HuH-7 (cell line): ENCODE measurements around the gene MCOLN3.
"Not testable (repeated sequence)": the region's sequence is repeated elsewhere in the genome, so short reads cannot be mapped to it uniquely, and the experiment has no call there.

Experiments
- DNase-seq: peaks from one replicate; pipeline ENCODE4 v3.0.0; 2011; ENCODE audit warnings: low spot score

The MCOLN3 gene

DNA sequence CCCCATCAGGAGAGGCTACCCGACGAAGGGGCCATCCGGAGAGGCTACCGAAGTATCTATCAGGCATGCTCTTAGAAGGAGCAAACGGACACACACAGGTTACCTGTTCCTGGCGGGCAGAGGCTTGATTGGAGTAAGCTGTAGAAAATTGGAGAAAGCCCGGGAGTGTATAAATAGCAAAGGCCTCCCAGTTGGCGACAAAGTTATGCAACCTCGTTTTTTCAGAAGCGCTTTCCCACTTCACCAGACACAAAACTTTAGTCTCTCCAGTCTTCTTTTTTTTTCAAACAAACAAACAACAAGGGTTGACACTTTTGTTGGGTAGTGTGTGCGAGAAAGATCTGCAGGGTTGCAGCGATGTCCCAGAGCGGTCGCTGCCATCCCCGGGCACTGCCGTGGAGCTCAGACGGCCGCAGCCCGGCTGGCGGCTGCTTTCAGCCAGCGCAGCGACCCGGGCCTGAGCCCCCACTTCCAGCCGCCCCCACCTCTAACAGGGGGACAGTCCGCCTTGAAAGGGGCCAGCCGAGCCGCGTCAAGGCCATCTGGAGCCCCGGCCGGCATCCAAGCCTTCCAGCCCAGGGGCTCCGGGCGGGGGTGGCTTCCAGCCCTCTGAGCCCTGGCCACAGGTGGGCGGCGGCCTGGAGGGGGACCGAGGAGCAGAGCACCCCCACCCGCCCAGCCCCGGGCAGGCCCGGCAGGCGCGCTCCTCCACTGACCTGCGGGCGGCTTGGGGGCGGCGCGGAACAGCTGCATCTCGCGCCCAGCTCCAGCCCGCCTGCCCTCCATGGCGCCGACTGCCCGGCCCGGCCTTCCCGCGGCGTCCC is 616 bp downstream of the MCOLN3 start:
- peak; percentile 25 for DNase-seq

DNA sequence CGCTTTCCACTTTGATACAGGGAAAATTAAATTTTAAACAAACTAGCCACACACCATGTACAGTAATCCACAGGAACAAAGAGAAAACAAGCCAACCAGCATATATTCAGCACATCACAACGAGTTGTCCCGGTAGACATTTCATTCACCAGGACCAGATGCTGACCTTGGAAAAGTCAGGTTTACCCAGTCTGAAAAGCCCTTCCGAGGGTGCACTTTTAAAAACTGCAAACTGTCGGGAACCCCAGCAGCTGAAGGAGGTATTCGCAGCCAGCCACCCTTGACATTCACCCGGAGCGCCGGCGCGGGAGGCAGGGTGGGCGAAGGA is 1.2 kb downstream of the MCOLN3 start:
- no peak for DNase-seq

DNA sequence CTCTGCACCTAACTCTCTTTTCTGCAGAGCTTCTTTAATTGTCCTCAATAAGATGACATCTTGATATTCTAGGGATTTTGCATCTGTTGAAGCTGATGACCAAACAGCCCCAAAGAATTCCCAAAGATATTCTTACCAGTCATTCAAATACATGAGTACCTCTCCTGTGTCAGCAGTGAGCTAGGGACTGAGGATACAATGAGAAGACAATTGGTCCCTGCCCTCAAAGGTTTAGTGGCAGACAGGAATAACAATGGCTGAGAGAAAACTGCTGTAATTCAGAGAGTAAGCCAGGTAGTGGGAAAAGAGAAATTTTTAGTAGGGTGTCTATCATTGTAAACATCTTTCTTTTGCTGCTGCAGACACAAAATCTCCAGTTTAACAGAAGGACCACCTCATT is 5.9 kb downstream of the MCOLN3 start:
- DNase-seq: no peak

DNA sequence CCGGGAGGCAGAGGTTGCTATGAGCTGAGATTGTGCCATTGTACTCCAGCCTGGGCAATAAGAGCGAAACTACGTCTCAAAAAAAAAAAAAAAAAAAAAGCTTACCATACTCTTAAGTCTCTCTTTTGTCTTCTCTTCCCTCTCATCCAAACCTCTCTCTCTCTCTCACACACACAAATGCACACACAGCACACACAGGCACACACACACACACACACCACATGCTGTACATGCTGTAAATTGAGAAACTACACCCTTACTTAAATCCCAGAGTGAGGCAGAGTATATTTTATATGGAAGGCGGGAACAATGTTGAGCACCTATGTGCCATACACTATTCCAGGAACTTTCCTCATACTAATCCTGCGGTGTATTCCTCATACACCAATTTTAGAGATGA is 6.5 kb downstream of the MCOLN3 start:
- DNase-seq: no peak

DNA sequence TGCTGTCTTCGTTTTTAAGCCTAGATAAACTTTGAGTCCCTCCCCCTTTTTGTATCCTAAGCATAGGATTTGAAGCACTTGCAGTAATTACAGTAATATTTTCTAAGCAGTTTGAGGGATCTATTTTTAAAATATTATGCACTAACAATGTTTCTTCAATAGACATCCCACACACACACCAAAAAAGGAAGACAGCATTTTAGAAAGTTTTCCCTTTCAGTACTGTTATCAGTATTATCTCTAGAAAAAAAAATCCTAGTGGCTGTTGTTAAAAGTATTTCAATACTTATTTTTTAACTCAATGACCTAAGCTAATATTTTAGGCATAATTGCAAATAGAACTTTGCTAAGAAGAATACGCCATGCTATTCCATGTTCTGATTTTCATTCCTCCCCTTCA is 15.1 kb downstream of the MCOLN3 start:
- no peak for DNase-seq

DNA sequence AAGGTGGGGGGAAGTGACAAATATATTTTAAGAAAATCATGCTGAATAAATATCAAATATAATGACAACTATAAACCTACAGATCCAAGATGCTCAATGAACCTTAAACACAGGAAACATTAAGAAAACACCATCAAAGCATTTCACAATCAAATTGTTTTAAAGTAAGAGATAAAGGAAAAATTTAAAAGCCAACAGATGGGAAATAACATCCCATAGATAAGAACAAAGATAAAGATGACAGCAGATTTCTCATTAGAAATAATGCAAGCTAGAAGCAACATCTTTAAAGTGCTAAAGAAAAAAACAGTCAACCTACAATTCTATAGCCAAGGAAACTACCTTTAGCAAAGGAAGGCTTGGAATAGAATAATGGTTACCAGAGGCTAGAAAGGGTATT is 17.8 kb downstream of the MCOLN3 start:
- DNase-seq: no peak

DNA sequence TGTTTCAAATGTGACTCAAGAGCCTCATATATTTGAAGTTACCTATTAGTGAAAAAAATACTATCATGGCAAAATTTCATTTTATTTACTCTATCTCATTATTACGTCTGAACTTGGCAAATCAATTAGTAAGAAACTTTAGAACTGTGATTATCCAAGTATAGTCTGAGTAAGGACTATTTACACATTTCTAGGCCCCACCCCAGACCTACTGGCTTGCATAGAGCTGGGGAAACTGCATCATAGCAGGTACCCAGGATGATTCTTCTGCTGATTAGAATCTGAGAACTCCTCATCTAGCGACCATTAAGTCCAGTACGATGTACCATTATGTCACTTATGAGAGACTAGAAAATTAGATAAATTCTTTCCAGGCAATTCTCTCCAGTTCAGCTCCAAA is 20.1 kb downstream of the MCOLN3 start:
- no peak for DNase-seq

DNA sequence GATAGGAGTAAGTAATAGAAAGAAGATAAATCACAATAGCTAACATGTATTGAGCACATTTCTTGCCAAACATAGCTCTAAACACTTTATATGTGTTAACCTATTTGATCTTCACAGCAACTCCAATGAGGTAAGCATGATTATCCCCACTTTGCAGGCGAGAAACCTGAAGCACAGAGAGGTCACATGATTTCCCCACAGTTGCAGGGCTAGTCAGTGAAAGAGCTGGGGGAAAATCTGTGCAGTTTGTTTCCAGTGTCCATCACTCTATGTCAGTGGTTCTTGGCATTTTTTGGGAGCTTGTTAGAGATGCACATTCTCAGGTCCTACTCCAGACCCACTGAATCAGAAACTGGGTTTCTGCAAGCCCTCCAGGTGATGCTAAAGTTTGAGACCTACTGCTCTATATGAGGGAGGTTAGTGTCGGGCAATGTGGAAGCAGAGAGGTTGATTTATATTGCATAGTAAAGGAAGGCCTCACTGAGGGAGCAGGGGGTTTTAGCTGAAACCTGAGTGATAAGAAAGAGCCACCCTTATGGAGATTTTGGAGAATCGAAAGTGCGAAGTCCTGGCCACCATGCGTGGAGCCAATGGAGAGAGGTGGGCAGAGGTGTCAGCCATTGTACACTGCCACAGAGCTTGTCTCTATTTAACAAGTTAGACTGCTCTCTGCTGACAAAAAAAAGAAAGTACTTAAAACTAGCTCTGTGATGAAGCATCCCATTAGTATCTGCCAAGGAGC is 20.9 kb downstream of the MCOLN3 start:
- no peak for DNase-seq

DNA sequence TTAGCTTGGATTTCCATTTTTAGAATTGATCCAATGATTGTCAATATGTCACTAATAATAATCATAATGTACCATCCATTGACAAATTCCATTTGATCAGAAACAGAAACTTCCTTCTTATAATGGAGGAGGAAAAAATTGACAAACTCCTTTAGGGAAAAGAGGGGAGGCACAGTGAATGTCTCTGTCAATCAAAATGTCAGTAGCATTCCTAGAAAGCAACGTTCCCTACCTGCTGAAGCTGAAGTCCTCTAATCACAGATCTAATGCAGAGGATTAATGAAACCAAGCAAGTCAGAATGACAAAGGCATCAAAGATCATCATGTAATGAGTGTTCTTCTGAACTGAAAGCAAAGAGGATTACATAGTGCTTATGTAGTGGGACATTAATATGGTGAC is 22.4 kb downstream of the MCOLN3 start:
- no peak for DNase-seq

DNA sequence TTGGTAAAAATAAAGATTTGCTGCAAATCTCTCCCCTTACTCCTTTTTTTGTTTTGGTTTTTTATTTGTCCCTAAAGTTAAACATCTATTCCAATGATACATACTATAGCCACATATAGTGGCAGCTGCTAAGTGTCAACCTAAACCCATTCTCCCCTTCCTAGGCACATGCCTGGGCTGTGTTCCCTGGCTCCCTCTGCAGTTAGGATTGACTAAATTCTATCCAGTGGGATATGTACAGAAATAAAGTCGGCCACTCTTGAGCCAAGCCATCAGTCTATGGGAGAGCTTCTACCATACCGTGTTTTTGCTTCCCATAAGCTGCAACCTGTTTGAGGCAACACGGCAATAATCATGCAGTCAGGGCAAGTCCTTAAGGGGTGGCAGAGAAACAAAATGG is 23.6 kb downstream of the MCOLN3 start:
- DNase-seq: no peak

DNA sequence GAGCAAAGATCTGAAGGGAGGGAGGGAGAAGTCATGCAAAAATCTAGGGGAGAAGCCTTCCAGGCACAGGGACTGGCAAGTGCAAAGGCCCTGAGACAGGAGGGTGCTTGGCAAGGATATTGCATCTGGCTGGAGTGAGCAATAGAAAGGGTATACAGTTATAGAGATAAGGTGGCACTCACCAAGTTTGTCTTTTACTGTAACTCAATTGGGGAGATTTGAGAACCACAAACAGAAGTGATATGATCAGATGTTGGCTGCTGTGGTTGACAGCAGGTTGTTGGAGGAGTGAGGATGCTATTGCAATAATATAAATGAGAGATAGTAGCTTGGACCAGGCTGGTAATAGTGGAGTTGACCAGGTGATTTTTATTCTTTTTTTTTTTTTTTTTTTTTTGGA is 25.6 kb downstream of the MCOLN3 start:
- no peak for DNase-seq

DNA sequence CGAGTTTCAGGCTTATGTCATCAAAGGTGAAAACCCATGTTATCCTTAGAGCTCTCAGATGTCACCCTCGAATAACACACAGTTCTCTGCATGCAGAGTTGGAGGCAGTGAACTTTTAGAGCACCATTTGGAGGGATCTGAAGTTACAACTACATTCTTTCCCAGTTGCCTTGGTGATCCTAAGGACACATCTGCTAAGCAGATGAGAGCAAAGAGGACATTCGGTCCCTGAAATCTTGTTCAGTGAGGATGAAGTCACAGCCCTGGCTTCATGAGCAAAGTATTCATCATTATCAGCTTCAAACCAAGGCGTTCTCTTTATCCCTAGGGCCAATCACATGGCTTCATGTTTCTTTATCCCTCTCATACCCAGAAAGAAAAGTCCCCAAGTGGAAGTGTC is 28.3 kb downstream of the MCOLN3 start:
- DNase-seq: no peak

DNA sequence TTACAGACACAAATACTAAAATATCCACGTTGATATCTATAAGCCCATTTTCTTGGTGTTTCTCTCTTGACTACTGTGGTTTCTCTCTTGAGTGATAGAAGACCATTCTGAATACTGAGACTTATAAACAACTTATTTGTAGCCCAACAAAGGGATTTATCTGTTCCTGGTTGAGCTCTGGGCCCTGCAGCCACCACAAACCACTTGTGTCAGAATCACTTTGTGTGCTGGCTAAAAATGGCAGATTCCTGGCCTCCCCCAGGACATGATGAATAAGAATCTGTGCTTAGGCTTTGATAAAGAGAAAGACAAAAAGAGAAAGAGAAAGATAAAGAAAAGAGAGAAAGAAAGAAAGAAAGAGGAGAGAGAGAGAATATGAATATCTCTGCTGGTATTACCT is 32.5 kb downstream of the MCOLN3 start:
- no peak for DNase-seq

DNA sequence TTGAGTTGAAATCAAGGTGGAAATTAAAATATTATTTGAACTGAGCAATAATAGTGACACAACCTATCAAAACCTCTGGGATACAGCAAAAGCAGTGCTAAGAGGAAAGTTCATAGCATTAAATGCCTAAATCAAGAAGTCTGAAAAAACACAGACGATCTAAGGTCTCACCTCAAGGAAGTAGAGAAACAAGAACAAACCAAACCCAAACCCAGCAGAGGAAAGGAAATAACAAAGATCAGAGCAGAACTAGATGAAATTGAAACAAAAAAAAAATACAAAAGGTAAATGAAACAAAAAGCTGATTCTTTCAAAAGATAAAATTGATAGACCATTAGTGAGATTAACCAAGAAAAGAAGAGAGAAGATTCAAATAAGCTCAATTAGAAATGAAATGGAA is 42.7 kb downstream of the MCOLN3 start:
- DNase-seq: not testable (repeated sequence)

DNA sequence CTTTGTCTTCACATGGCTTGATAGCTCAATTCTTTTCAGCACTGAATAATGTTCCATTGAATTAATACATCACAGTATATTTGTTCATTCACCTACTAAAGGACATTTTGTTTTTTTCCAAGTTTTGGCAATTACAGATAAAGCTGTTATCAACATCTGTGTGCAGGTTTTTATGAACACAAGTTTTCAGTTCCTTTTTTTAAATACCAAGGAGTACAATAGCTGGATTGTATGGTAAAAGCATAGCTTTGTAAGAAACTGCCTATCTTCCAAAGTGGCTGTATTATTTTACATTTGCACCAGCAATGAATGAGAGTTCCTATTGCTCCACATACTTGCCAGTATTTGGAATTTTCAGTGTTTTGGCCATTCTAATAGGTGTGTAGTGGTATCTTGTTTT is 46.6 kb downstream of the MCOLN3 start:
- DNase-seq: no peak

DNA sequence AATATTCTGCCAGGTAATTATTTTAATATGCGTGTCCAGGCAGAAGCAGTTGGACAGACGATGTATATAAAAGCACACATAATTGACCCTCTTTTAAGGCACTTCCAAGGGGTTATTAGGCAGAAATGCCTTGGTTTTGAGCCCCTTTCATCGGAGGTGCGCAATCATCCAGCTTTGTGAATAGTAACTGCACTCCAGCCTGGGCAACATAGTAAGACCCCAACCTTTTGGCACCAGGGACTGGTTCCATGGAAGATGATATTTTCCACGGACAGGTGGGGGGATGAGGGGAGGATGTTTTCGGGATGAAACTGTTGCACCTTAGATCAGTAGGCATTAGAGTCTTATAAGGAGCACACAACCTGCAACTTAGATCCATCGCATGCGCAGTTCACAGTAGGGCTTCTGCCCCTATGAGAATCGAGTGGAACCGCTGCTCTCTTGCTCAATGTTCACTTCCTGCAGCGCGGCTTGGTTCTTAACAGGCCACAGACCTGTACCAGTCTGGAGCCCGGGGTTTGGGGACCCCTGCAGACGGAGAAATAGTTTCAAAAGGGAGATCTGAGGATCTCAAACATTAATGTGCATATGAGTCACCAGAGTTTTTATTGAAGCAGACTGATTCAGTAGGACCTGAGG is 49.5 kb downstream of the MCOLN3 start:
- no peak for DNase-seq

DNA sequence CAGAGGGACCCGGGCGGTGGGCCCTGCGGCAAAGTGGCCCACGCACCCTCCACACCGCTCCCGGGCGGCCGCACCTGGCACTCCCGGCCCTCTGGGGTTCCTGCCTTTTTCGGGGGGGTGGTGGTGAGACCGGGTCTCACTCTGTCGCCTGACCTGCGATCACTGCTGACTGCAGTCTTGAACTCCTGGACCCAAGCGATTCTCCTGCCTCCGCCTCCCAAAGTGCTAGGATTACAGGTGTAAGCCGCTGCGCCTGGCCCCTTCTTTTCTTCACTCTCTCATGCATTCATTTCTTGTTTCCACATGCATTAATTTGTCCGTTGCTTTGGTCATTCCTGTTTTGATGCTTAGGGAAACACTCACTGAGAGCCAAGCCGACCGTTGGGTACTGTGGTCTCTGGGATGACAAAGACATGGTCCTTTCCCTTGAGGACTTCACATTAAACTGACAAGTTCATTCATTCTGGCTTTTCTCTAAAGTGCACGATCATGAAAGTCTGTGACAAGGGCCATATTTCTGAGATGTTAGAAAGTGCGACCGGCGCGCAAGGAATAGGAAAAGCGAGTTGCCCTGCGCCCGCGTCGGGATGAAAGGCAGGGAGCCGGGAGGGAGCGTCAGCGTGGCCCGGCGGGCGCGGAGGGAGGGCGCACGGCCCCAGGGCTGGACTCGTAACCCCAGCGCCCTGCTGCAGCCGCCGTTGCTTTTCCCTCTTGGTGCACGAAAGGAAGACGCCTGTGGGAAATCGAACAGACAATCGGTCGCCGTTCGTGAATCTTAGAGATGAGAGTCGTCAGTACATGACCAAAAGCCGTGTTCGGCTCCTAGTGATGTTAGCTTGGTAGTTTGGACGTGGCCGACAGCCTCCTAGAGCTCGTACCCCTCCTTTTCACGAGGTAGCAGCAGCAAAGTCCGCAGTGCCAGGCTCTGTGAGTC is 50.4 kb downstream of the MCOLN3 start:
- DNase-seq: peak; percentile 43

DNA sequence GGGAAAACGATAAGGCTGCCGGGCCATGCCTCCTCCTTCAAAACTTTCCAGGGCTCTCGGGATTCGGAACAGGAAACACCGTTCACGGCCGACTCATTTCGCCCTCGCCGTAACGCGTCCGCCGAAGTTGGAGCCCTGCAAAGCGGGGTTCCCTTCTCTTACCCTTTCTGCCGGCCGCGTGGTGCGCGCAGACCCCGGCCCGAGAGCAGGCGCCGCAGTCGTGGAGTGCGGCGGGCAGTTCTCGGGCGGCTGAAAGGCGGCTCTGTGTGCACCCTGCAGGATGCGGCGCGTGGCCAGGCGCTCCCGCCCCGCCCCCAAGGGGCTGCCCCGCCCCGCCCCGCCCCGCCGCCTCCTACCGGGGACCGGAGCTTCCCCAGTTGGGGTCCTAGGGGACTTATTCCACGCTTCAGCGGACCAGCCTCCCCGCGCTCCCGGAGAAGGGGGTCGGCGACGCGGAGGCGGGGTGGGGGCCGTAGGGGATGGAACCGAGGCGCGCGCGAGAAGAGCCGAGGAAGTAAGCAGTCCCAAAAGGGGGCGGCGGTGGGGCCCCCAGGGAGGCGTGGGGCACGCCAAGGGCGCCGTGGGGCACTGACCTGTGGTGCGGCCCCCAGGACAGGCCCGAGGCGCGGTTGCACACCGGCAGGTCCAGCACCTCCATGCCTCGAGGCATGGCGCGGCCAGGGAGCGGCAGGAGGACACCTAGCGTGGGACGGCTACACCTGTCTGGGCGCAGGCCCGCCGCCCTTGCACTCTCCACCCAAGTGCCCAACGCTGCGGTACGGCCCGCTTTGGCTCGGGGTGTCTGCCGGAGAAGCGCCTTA is 51.2 kb downstream of the MCOLN3 start, which contains the start of gene MCOLN2:
TSS of gene MCOLN2 (minus strand) at position 268 of the 821 bp plus-strand sequence. CDS start at position 27, 241 bp downstream.
- DNase-seq: peak; percentile 79

DNA sequence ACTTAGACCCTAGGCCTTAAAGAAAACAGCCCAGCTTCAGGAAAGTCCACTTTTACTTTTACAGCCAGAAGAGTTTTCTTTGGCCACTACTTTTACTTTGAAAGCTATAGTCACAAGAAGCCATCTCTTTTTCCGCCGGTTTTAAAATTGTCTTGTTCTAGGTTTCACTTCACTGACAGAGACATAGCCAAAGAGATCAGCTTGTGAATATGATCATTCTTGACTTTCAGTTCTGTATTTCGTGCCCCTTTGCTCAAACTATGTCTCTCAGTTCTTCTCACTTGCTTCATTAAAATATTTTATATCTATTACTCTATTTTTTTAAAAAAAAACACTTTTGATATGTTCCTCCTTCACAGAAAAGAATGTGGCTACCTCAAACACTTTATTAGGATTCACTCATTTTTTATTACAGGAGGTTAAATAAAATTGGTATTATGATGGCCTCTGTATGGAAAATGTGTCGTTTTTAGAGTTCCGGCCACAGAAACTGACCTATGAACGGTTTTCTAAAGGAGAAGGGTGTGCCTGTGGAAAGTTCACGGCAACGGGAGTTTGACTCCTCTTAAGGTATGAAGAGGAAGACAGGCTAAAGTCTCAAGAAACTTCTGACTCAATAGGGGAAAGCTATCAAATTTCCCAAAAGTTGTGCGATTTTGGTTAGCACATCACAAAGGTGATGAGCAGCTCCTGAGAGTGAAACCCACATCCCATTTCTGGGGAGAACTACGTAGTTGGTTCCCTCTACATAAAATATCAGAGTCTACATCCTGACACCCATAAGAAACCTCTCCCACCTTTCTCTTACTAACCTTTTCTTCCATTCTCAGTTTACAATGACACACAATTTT is 52.6 kb downstream of the MCOLN3 start:
- DNase-seq: no peak
